ENCODE measurements around the gene RTL10.
A peak's percentile ranks its signal among the peaks of the same experiment; 100 is the strongest.
"Not testable (repeated sequence)": the region's sequence is repeated elsewhere in the genome, so short reads cannot be mapped to it uniquely, and the experiment has no call there.

RTL10 gene

DNA sequence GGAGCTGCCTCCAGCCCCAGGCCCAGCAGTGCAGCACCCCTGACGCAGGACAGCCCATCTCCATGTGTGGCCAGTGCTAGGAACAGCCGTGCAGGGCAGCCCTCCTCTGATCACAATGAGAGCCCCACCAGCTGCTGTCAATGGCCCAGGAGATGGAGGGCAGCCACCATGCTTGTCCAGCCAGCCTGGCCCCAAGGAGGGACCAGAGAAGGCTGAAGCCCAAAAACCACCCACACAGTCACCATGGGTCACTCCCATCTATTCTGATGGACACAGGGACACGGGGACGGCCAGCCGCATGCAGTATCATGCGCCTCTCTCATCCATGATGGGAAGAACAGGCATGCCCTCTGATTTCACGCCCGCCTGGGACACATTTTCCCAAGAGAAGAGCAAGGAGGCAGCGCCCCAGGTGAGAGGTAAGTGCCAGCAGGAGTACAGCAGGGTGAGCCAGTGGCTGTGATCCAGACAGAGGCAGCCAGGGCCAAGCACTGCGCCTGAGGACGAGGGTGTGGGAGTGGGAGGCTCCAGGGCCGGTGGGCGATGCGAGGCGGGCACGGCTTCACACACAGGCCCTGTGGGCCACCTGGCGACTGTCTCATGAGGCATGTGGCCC lies 33.6 kb upstream of the RTL10 start:
- DNase-seq: no peak

GRCh38 chr22:19887256-19887985 lies 32.7 kb upstream of the RTL10 start:
- DNase-seq: no peak

DNA sequence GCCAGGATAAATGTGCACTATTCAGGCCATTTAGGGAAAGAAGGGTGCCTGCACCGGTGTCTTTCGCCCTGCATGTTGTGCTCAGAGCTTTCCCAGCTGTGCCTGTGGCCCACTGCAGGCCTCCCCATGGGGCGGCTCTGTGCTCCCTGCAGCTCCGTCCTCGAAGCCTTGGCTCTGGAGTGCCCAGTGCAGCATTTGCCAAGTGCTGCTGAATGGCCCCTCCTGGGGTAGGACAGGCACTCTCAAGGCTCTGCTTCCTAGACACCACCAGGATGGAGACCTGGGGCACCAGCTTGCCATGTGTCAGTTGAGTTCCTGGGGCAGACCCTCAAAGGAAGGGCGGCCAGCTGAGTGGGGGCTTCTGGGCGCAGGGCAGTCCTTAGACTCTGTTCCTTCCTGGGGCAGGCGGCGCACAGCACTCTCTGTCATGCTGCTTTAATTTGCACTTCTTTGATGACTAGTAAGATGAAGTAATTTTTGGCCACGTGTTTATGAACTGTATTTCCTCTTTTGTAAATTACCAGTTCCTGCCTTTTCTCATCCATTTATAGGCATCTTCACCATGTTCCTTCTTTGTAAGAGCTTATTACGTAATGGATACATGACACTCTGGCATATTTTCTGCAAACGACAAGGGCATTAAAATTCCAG lies 32.1 kb upstream of the RTL10 start:
- DNase-seq: peak; percentile 28

- DNase-seq: no peak
Observed at GRCh38 chr22:19885841-19886592, 31.3 kb upstream of the RTL10 start.

GRCh38 chr22:19884954-19885751 lies 30.5 kb upstream of the RTL10 start:
- no peak for DNase-seq

DNA sequence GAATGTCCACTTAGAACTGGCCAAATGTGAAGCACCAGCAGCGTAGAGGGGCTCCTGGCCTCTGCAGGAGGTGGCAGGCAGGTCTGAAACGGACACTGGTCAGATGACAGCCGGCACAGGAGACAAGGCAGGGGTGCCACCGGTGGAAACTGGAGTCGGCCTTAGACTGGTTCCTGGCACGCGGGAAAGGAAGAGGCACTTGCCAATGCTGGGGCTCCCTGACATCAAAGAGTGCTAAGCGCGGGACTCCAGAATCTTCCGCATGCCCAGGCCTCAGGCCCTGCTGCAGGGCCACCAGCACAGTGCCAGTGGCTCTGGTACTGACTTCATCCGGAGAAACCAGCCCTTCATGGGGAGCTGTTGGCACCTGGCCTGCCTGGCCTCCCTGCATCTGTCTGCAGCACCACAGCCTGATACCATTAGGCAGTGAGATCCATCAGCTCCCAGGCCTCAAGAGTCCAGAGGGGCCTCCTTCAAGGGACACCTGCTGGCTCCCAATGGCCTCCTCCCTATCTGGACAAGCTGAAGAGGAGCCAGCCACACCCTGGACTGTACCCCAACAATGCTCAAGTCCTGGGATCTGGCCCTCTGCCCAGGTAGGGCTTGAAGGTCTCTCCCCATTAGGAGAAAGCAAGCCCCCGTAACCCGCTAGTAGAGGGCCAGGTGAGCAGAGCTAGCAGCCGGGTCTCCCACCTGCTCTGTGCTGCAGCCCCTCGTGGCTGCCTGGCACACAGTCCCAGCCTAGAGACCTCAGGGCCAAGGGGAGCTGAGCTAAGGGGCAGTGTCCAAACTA lies 29.7 kb upstream of the RTL10 start:
- DNase-seq: no peak

- not testable (repeated sequence) for DNase-seq
Observed at GRCh38 chr22:19883446-19883845, 28.8 kb upstream of the RTL10 start.

GRCh38 chr22:19882446-19883381 lies 28.0 kb upstream of the RTL10 start:
- no peak for DNase-seq

GRCh38 chr22:19880786-19881569 lies 26.3 kb upstream of the RTL10 start:
- DNase-seq: no peak

- DNase-seq: no peak
Observed at GRCh38 chr22:19879992-19880785, 25.5 kb upstream of the RTL10 start.

DNA sequence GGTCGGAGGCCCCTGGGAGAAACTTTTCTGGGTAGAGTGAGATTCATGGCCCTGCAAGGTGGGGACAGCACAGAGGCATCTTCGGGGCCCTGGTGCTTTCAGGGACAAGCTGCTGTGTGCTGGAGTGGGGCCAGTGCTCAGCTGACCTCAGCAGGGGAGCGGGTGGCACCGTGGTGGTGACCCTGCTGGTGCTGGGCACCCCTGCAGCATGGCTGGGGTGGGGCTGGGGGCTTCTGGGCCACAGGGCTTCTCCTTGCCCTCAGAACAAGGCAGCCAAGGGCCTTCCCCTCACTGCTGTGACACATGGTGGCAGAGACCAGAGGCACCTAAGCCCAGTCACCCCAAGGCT lies 24.9 kb upstream of the RTL10 start:
- DNase-seq: no peak

DNA sequence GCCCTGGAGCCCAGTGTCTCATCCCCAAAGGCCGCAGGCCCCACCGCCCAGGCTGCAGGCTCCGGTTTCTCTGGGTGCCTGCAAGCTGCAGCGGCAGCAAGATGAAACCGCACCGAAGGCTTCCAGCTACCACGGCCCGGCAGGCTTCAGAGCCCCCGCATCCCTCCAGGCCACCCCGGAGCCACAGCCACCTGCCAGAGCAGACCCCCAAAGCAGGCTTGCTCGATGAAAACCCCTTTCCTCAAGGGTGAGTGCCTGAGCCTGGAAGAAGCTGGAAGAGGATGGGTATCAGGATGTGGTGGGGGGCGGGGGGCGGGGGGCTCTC lies 24.5 kb upstream of the RTL10 start:
- DNase-seq: no peak

DNA sequence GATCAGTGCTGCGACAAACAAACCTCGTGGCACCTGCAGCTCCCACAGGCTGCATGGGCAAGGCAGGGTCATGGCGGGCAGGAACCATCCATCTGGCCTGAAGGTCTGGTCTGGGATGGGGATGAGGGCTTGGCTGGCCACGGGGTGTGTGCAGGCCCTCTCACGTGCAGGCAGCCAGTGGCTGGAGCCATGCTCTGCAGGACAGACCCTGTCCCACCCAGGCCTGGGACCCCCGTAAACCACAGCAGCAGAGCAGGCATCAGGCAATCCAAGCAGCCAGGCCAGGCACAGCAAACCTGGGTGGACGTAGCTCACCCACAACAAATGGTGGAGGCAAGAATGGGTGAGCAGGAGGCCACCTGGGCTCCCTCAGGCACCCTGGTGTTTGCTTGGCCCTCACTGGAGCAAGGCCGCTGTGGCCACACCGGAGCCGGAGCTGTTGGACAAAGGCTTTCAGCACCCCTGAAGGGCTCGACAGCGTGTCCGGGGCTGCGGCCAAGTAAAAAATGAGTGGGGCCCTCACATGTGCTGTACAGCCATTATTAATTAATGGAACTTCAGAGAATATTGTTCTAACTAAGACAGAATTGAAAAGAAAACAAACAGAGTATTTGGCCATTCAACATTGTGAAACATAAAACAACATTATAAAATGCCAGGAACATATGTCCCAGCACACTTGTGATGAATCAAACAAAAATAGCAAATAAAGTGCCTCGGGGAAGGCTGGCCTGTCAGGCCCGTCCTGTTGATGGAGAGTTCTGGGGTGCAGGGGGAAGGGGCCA lies 24.0 kb upstream of the RTL10 start:
- DNase-seq: no peak

GRCh38 chr22:19877626-19878339 lies 23.1 kb upstream of the RTL10 start:
- DNase-seq: no peak

DNA sequence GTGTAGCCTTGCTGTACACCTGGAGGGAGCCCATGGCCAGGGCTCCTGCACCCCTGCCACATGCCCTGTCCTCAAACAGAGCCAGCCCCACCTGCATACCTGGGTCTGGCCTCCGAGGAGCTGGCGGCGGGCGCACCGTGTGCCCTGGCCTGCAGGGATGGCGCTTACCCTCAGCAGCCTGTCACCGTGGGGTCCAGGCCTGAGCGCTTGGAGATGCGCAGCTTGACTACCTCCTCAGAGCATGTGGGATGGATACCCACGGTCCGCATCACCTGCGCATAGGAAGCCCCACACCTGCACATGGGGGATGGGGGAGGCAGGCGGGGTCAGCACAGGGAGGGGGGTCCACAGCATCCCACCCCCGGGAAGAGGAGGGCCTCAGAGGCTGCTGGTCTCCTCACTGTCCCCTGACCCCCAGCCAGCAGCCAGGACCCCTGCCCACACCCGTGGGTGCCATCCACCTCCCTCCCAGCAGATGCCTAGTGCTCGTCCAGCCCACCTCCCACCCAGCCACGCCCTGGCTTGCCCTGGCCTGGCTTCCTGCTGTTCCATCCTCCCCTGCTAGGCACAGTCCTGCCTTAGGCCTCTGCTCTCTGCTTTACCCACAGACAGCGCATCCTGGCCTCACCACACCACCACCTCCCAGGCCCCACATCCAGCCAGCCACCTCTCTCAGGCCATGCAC lies 22.4 kb upstream of the RTL10 start:
- DNase-seq: no peak

GRCh38 chr22:19876314-19876940 lies 21.8 kb upstream of the RTL10 start:
- DNase-seq: peak; percentile 1

Measured in stimulated activated CD4-positive, alpha-beta T cell treated with anti-CD3 and anti-CD28 coated beads, Interleukin-1b, Interleukin-23, amount 100 ng/mL, for 48 hours (primary cell).